Aorta (tissue), 5 donors: ENCODE measurements around the gene MYO1D. TPM values are rescaled to one million over a fixed set of nuclear protein-coding genes. Genes with fewer than 3 reads are reported as not detected.

ENCODE experiments used
- ATAC-seq: fragments of 200-7000 bp; cut with Tn5 transposase; one replicate; pipeline ENCODE4 v1.9.1; 2022; ENCODE audit warnings: moderate library complexity; ENCODE audit not compliant: low FRiP score
- DNase-seq, 2 donors: peaks; one replicate each; pipeline ENCODE4 v3.0.0-alpha.2; 2020
- H3K27ac ChIP-seq, 2 donors: one replicate each; pipeline ENCODE4 v1.5.1; 2013; ENCODE audit warnings: low read length in 2 of 2, mild to moderate bottlenecking in 2 of 2, moderate library complexity in 2 of 2, control low read depth in 1 of 2, inconsistent platforms in 1 of 2, low read depth in 1 of 2
- H3K27me3 ChIP-seq, 2 donors: one replicate each; pipeline ENCODE4 v1.6.1; 2013; ENCODE audit warnings: control low read depth in 1 of 2, low read length in 1 of 2, mild to moderate bottlenecking in 1 of 2, moderate library complexity in 1 of 2; ENCODE audit not compliant: insufficient read depth in 2 of 2, control insufficient read depth in 1 of 2
- H3K36me3 ChIP-seq, 2 donors: one replicate each; pipeline ENCODE4 v1.6.1; 2013; ENCODE audit warnings: control low read depth in 1 of 2, low read length in 1 of 2, mild to moderate bottlenecking in 1 of 2; ENCODE audit not compliant: insufficient read depth in 2 of 2, control insufficient read depth in 1 of 2
- H3K4me1 ChIP-seq, 2 donors: one replicate each; pipeline ENCODE4 v1.6.1; 2013; ENCODE audit warnings: low read length in 2 of 2, control low read depth in 1 of 2, mild to moderate bottlenecking in 1 of 2, moderate library complexity in 1 of 2; ENCODE audit not compliant: insufficient read depth in 2 of 2, control insufficient read depth in 1 of 2
- H3K4me3 ChIP-seq, 2 donors: one replicate each; pipeline ENCODE4 v1.5.1; 2013; ENCODE audit warnings: low read length in 2 of 2, control low read depth in 1 of 2, mild to moderate bottlenecking in 1 of 2
- H3K9me3 ChIP-seq: one replicate; pipeline ENCODE4 v1.6.1; 2013; ENCODE audit warnings: mild to moderate bottlenecking, low read length; ENCODE audit not compliant: control insufficient read depth
- WGBS, 2 donors: extraction: QIAGEN DNeasy Blood & Tissue Kit; methylation state at CpG; one replicate each; pipeline ENCODE4 v1.1.7; 2013; 5-methylcytosine and 5-hydroxymethylcytosine counted together
- intact Hi-C, 2 donors: fragments of 100-400 bp; cut with DNase I; formaldehyde crosslinking; loops; one replicate each; pipeline versions ENCODE4 v1.14.2 to v1.15.0; 2022
- polyA plus RNA-seq, 2 donors: library from polyadenylated mRNA; stranded (reverse); fragments of 200-250 nt; gene quantifications; one replicate each; pipeline ENCODE4 v1.2.3, GENCODE V29; 2013
- total RNA-seq, 2 donors: library from RNA; stranded (reverse); fragmentation: NEBNext Ultra II Directional; extraction: Animal tissue kit (Norgen Biotek cat#: 25700); gene quantifications; one replicate each; pipeline ENCODE4 v1.2.1, GENCODE V29; 2021
- donor health status: healthy with polysubstance abuse.
- donor health status: Bipolar disorder and iron deficiency.
- donor health status: DM: no; HTN: no; CAD: no.
- donor health status: DM: no; HTN: no; CAD: no.
- donor health status: DM: yes; HTN: yes; CAD: no.

Gene MYO1D
- total and polyA plus RNA-seq, 4 donors = 62.5 to 358 (median 164) TPM

GRCh38 chr17:32861981-32862380 lies 14.9 kb downstream of the MYO1D start:
- Histone ChIP-seq H3K27ac (no peak overlapping the region), H3K27me3 (no peaks in the 10 kb centered on the region), H3K36me3 (no peaks in the 10 kb centered on the region), H3K4me1 (peaks cover 5 to 24% of the 10 kb centered on the region in 2 donors), H3K9me3 (no peaks in the 10 kb centered on the region), H3K4me3 (no peak overlapping the region)
- intact Hi-C loops = no loop called here
- 92 to 95% methylated on average over 4 of the region's 4 CpGs for WGBS, 2 donors
- DNase-seq = no peak
- no peak for ATAC-seq

DNA sequence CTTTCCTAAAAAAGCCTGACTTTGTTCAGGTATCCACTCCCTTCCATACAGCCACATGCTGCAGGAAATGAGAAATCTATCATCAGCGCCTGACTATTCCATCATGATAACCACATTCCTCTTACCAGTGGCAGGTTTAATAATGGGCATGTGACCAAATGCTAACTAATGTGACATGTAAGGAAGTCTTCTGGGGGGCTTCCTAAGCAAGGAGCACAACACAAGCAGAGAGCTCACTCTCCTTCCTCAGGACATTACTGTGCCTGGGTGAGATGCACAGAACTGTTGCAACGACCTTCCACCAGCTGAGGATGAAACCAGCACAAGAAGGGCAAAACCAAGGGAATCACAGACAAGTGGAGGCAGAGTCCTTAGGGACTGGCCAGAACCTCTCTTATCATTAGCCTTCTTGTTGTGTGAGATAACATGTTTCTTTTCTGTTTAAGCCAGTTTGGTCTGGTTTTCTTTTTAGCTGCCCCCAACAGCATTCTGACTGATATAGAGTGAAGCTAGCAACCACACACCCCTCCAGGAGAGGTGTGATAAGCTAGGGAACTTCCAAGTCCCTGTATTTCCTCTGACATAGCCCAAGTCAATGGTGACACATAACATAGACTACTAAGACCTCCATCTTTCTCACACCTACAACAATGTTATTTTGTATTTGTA lies 16.9 kb downstream of the MYO1D start:
- ATAC-seq = no peak
- WGBS, 2 donors = 64 to 84% methylated on average over 2 of the region's 2 CpGs
- no peak overlapping the region for H3K4me3 ChIP-seq
- H3K27ac ChIP-seq = no peak overlapping the region
- H3K4me1 ChIP-seq = peaks cover 7 to 20% of the 10 kb centered on the region in 2 donors
- intact Hi-C loops = no loop called here
- DNase-seq = no peak
- no peaks in the 10 kb centered on the region for H3K27me3 ChIP-seq
- no peaks in the 10 kb centered on the region for H3K9me3 ChIP-seq
- no peaks in the 10 kb centered on the region for H3K36me3 ChIP-seq

GRCh38 chr17:32855620-32856019 lies 21.3 kb downstream of the MYO1D start:
- 76% methylated on average over 3 of the region's 3 CpGs for WGBS, 2 donors
- intact Hi-C loops = no loop called here
- H3K27me3 ChIP-seq = no peaks in the 10 kb centered on the region
- no peak overlapping the region for H3K4me3 ChIP-seq
- ATAC-seq (no peak), DNase-seq (no peak)
- peaks cover 10 to 22% of the 10 kb centered on the region in 2 donors for H3K4me1 ChIP-seq
- H3K27ac ChIP-seq = no peak overlapping the region
- H3K36me3 ChIP-seq = no peaks in the 10 kb centered on the region
- H3K9me3 ChIP-seq = no peaks in the 10 kb centered on the region

DNA sequence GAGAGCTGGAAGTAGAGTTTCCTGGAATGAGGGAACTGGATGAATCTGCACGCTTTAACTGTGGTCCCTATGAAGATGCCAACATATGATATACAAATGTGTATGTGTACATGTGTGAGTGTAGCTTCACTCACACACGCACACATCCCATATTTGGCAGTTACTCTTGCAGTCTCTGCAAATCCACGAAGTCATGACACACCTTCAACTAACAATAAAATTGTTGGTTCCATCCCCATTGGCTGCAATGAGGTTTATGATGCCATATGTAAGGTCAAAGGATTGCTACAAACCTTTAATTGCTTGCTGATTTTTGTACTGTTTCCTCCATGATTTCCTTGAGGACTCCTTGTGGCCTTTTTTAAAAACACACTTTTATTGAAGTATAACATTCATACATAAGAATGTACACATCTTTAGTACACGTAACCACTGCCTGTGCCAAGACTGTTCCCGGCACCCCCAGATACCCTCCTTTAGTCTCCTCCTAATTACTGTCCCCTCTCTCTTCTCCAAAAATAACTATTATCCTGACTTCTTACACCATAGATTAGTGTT lies 22.0 kb downstream of the MYO1D start:
- H3K36me3 ChIP-seq = no peaks in the 10 kb centered on the region
- 76 to 80% methylated on average over 5 of the region's 5 CpGs for WGBS, 2 donors
- H3K9me3 ChIP-seq = no peaks in the 10 kb centered on the region
- H3K4me1 ChIP-seq = peaks cover 10 to 22% of the 10 kb centered on the region in 2 donors
- peak overlapping the region in 1 of 2 donors; percentile 71 for H3K27ac ChIP-seq
- ATAC-seq (no peak), DNase-seq (no peak)
- H3K4me3 ChIP-seq = no peak overlapping the region
- no peaks in the 10 kb centered on the region for H3K27me3 ChIP-seq
- intact Hi-C loops = no loop called here

- H3K4me3 ChIP-seq = peak overlapping the region in 1 of 2 donors; percentile 8
- no peaks in the 10 kb centered on the region for H3K9me3 ChIP-seq
- H3K36me3 ChIP-seq = no peaks in the 10 kb centered on the region
- H3K27ac ChIP-seq = no peak overlapping the region
- H3K27me3 ChIP-seq = no peaks in the 10 kb centered on the region
- no peak for ATAC-seq
- peaks cover 10 to 20% of the 10 kb centered on the region in 2 donors for H3K4me1 ChIP-seq
- WGBS, 2 donors = 93% methylated on average over 1 of the region's 1 CpG
- DNase-seq = no peak
- intact Hi-C loops = no loop called here
Observed at GRCh38 chr17:32854207-32854606, 22.7 kb downstream of the MYO1D start.

- ATAC-seq (no peak), DNase-seq (no peak)
- 91 to 95% methylated on average over 3 of the region's 3 CpGs for WGBS, 2 donors
- Histone ChIP-seq H3K4me1 (peaks cover 8 to 15% of the 10 kb centered on the region in 2 donors), H3K4me3 (no peak overlapping the region), H3K27me3 (no peaks in the 10 kb centered on the region), H3K9me3 (no peaks in the 10 kb centered on the region), H3K36me3 (no peaks in the 10 kb centered on the region), H3K27ac (no peak overlapping the region)
- intact Hi-C loops = no loop called here
Observed at GRCh38 chr17:32852811-32853210, 24.1 kb downstream of the MYO1D start.

DNA sequence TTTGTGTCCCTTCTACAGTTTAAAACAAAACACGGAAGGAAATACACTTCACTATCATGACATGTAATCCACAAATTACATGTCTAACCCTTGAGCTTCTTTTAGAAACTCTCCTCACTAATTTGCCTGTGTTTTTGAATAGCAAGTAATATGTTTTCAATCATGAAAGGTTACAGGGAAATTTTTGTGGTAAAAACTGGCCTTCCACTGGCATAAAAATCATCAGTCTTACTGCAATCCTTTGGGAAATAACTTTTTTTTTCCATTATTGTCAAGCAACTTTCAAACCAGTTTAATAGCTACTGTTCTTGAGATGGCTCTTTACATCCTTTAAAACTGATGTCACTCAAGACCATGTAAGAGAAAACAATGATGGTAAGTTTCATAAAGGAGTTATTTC lies 27.0 kb downstream of the MYO1D start:
- Histone ChIP-seq H3K36me3 (no peaks in the 10 kb centered on the region), H3K4me1 (peaks cover 5 to 10% of the 10 kb centered on the region in 2 donors), H3K27ac (no peak overlapping the region), H3K9me3 (no peaks in the 10 kb centered on the region), H3K4me3 (no peak overlapping the region), H3K27me3 (no peaks in the 10 kb centered on the region)
- no peak for DNase-seq
- no peak for ATAC-seq
- intact Hi-C loops = no loop called here
- WGBS, 2 donors = 85 to 94% methylated on average over 1 of the region's 1 CpG

DNA sequence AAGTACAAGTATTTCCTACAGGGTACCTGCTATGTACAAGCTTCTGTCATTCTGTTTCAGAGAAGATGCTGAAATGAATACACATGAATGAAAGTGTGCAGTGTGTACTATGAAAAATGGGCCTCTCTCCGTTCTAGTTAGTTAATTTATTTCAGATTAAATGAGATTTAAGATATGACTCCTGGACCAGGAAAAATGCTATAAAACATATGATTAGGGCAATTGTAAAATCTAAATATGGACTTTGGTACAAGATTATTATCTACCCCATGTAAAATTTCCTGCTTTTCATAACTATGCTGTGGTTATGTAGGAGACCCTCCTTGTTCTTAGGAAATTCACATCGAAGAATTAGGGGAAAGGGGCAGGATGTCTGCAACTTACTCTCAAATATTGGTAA lies 28.9 kb downstream of the MYO1D start:
- 70 to 71% methylated on average over 2 of the region's 2 CpGs for WGBS, 2 donors
- DNase-seq = no peak
- Histone ChIP-seq H3K4me1 (peaks cover 3 to 4% of the 10 kb centered on the region in 2 donors), H3K4me3 (no peak overlapping the region), H3K36me3 (no peaks in the 10 kb centered on the region), H3K9me3 (no peaks in the 10 kb centered on the region), H3K27me3 (no peaks in the 10 kb centered on the region), H3K27ac (no peak overlapping the region)
- no peak for ATAC-seq
- intact Hi-C loops = no loop called here

- no peak for ATAC-seq
- Histone ChIP-seq H3K27ac (no peak overlapping the region), H3K4me1 (peaks cover 1 to 8% of the 10 kb centered on the region in 2 donors), H3K9me3 (no peaks in the 10 kb centered on the region), H3K36me3 (no peaks in the 10 kb centered on the region), H3K27me3 (no peaks in the 10 kb centered on the region), H3K4me3 (no peak overlapping the region)
- intact Hi-C loops = no loop called here
- WGBS, 2 donors = 79 to 93% methylated on average over 1 of the region's 1 CpG
- no peak for DNase-seq
Observed at GRCh38 chr17:32846143-32846542, 30.8 kb downstream of the MYO1D start.
